HepG2 (cell line): Measurements from ENCODE around the gene ADGRB3. TPM values are rescaled to one million over a fixed set of nuclear protein-coding genes. Genes with fewer than 3 reads are reported as not detected.

Experiments used
- ATAC-seq: fragments of 200-7000 bp; cut with Tn5 transposase; 3 replicates; pipeline ENCODE4 v1.9.1; 2020; ENCODE audit warnings: mild to moderate bottlenecking, moderate library complexity
- BruUV-seq: library from RNA; stranded (reverse); fragments of 400-500 nt; replicated peaks from 2 replicates; lab custom pipeline; 2021; lab: Mats Ljungman, UMichigan
- CTCF ChIA-PET: fragments of 300-600 bp; formaldehyde crosslinking; extraction: SDS; loops from one replicate; lab custom pipeline; 2021; ENCODE audit warnings: low total read pairs, inconsistent platforms, low intra/inter-chr PET ratio; lab: Yijun Ruan, JAX
- POLR2A ChIA-PET: fragments of 350-600 bp; sonication (Branson Sonifier 250); formaldehyde crosslinking; loops from one replicate; lab custom pipeline; 2020; ENCODE audit warnings: antibody characterized with exemption, inconsistent platforms; lab: Yijun Ruan, JAX
- DNase-seq: peaks from one replicate; pipeline ENCODE4 v3.0.0-alpha.2; 2015; ENCODE audit warnings: low spot score
- FAIRE-seq: peaks from 3 replicates; lab custom pipeline; 2011; peaks lifted over from hg19 to GRCh38; lab: Jason Lieb, UNC
- H2AFZ ChIP-seq: one replicate; pipeline ENCODE4 v1.6.1; 2011; ENCODE audit warnings: low read length, inconsistent platforms
- H3K27ac ChIP-seq: fragments of 300-600 bp; 3 replicates; pipeline ENCODE4 v1.8.0; 2011; ENCODE audit warnings: mixed run types, mild to moderate bottlenecking, mixed read lengths, low read length, inconsistent platforms; ENCODE audit not compliant: insufficient read depth; ENCODE audit errors: extremely low read length
- H3K27me3 ChIP-seq, 2 experiments: fragments of 200-600 bp in 1 of 2; 2 replicates in 1 of 2; 3 replicates in 1 of 2; pipeline versions ENCODE4 v1.6.0 to v1.8.0; 2011; ENCODE audit warnings: low read length in 2 of 2, mild to moderate bottlenecking in 2 of 2, moderate library complexity in 2 of 2, inconsistent platforms in 1 of 2; ENCODE audit not compliant: insufficient read depth in 2 of 2, control insufficient read depth in 1 of 2
- H3K36me3 ChIP-seq, 2 experiments: fragments of 200-600 bp in 1 of 2; replicated peaks in 1 of 2; 2 replicates in 1 of 2; 3 replicates in 1 of 2; pipeline versions ENCODE4 v1.5.1 to v1.8.0; 2011; ENCODE audit warnings: low read length in 2 of 2, inconsistent platforms in 1 of 2; ENCODE audit not compliant: insufficient read depth in 2 of 2, control insufficient read depth in 1 of 2
- H3K4me1 ChIP-seq: 2 replicates; pipeline ENCODE4 v1.5.1; 2012; ENCODE audit warnings: low read length, inconsistent platforms; ENCODE audit not compliant: insufficient read depth
- H3K4me2 ChIP-seq: 2 replicates; pipeline ENCODE4 v1.6.0; 2011; ENCODE audit warnings: low read depth, low read length, inconsistent platforms
- H3K4me3 ChIP-seq, 3 experiments: fragments of 200-600 bp in 1 of 3; sonication (generic), shearing (Covaris generic) in 1 of 3; replicated peaks in 1 of 3; 2 replicates each; pipeline ENCODE4 v1.5.1; 2011 to 2016; ENCODE audit warnings: low read length in 3 of 3, inconsistent platforms in 2 of 3, low read depth in 2 of 3, mild to moderate bottlenecking in 2 of 3, control low read depth in 1 of 3, mixed read lengths in 1 of 3; ENCODE audit not compliant: insufficient read depth in 1 of 3
- H3K79me2 ChIP-seq: one replicate; pipeline ENCODE4 v1.6.1; 2011; ENCODE audit warnings: low read length, inconsistent platforms; ENCODE audit not compliant: insufficient read depth
- H3K9ac ChIP-seq: 2 replicates; pipeline ENCODE4 v1.6.0; 2011; ENCODE audit warnings: mild to moderate bottlenecking, low read depth, low read length, inconsistent platforms; ENCODE audit not compliant: insufficient read depth
- H3K9me3 ChIP-seq: 2 replicates; pipeline ENCODE4 v1.5.1; 2012; ENCODE audit warnings: mild to moderate bottlenecking, low read length
- H4K20me1 ChIP-seq: 2 replicates; pipeline ENCODE4 v1.6.0; 2011; ENCODE audit warnings: inconsistent platforms, mild to moderate bottlenecking, low read length, moderate library complexity; ENCODE audit not compliant: insufficient read depth
- ATF4 ChIP-seq, 2 experiments: fragments of 450-650 bp in 1 of 2; sonication (generic) in 1 of 2; formaldehyde crosslinking; IDR thresholded peaks; 2 replicates each; pipeline versions ENCODE4 v1.5.0 to v1.8.0; 2020 to 2022; ENCODE audit warnings: mild to moderate bottlenecking in 1 of 2, missing genetic modification reagents in 1 of 2
- HMG20A ChIP-seq: IDR thresholded peaks from 2 replicates; pipeline ENCODE4 v1.6.1; 2016; ENCODE audit warnings: borderline replicate concordance
- KAT2B ChIP-seq: fragments of 150-350 bp; IDR thresholded peaks from 2 replicates; pipeline ENCODE4 v1.6.1; 2014; ENCODE audit warnings: low read depth, low read length, borderline replicate concordance
- MAFG ChIP-seq: sonication (generic); formaldehyde crosslinking; IDR thresholded peaks from 2 replicates; pipeline ENCODE4 v1.5.1; 2020; ENCODE audit warnings: mild to moderate bottlenecking, missing genetic modification reagents
- MXD4 ChIP-seq: IDR thresholded peaks from 2 replicates; pipeline ENCODE4 v1.6.1; 2016; ENCODE audit warnings: mild to moderate bottlenecking, missing biosample characterization, missing genetic modification reagents
- PHF20 ChIP-seq: sonication (generic); formaldehyde crosslinking; IDR thresholded peaks from 2 replicates; pipeline ENCODE4 v1.5.0; 2020; ENCODE audit warnings: mild to moderate bottlenecking, missing genetic modification reagents
- RAD21 ChIP-seq: fragments of 450-650 bp; formaldehyde crosslinking; IDR thresholded peaks from 2 replicates; pipeline ENCODE4 v1.5.0; 2020; ENCODE audit warnings: mild to moderate bottlenecking
- SCMH1 ChIP-seq: sonication (generic); formaldehyde crosslinking; IDR thresholded peaks from 2 replicates; pipeline ENCODE4 v1.9.0; 2021; ENCODE audit warnings: missing genetic modification reagents, mild to moderate bottlenecking, borderline replicate concordance
- SNRNP70 ChIP-seq: fragments of 200-400 bp; formaldehyde crosslinking; IDR thresholded peaks from 2 replicates; pipeline ENCODE4 v1.6.1; 2017; ENCODE audit warnings: mild to moderate bottlenecking, low read depth, low read length, moderate library complexity
- TBX2 ChIP-seq: sonication (generic); formaldehyde crosslinking; IDR thresholded peaks from 2 replicates; pipeline ENCODE4 v1.5.0; 2020; ENCODE audit warnings: missing genetic modification reagents, mild to moderate bottlenecking, borderline replicate concordance
- TCF7 ChIP-seq: sonication (generic); IDR thresholded peaks from 2 replicates; pipeline ENCODE4 v1.6.1; 2016; ENCODE audit warnings: antibody characterized with exemption, low read depth
- YEATS2 ChIP-seq: sonication (generic); formaldehyde crosslinking; IDR thresholded peaks from 2 replicates; pipeline ENCODE4 v1.4.0; 2020; ENCODE audit warnings: missing genetic modification reagents, borderline replicate concordance
- ZBTB25 ChIP-seq: IDR thresholded peaks from 2 replicates; pipeline ENCODE4 v1.6.1; 2018; ENCODE audit warnings: missing genetic modification reagents
- ZNF263 ChIP-seq: sonication (generic); formaldehyde crosslinking; IDR thresholded peaks from 2 replicates; pipeline ENCODE4 v1.4.0; 2020; ENCODE audit warnings: missing genetic modification reagents
- ZNF678 ChIP-seq: sonication (generic); formaldehyde crosslinking; IDR thresholded peaks from 2 replicates; pipeline ENCODE4 v1.4.0; 2020; ENCODE audit warnings: mild to moderate bottlenecking, missing genetic modification reagents
- WGBS: methylation state at CpG from one replicate; pipeline ENCODE4 v1.1.6; 2017; ENCODE audit warnings: low lambda C conversion rate; 5-methylcytosine and 5-hydroxymethylcytosine counted together
- in situ Hi-C: cut with HindIII; loops from 2 replicates; pipeline ENCODE4 v1.10.0; 2017; ENCODE audit warnings: low pct_unique_long_range_greater_than_20kb; ENCODE audit not compliant: extremely low pct_ligation_motif_present
- intact Hi-C: fragments of 100-400 bp; cut with micrococcal nuclease; formaldehyde crosslinking; loops from one replicate; pipeline ENCODE4 v1.10.0; 2022; ENCODE audit not compliant: unreplicated experiment
- polyA plus RNA-seq, 8 experiments: library from polyadenylated mRNA; depleted of rRNA in 3 of 8; stranded (reverse) in 7 of 8; unstranded in 1 of 8; fragments of >200 nt; fragmentation: Illumina TruSeq in 4 of 8; extraction: Trizol in 4 of 8; gene quantifications; 2 replicates each; pipeline versions ENCODE4 v1.2.1 to v1.2.3, GENCODE V29; 2011 to 2016; ENCODE audit warnings: low read depth in 4 of 8, missing spikeins in 1 of 8, mixed read lengths in 1 of 8; ENCODE audit not compliant: insufficient read depth in 1 of 8
- total RNA-seq, 5 experiments: library from RNA; depleted of rRNA; stranded (reverse); fragments of >200 nt; fragmentation: Illumina TruSeq; extraction: Trizol; gene quantifications; 2 replicates each; pipeline ENCODE4 v1.2.3, GENCODE V29; 2016; ENCODE audit warnings: low read depth in 1 of 5

The ADGRB3 gene
- total and polyA plus RNA-seq, 2 of the 13 experiments (the other 11 are each of a cell fraction or from before 2014, with no cell fraction given) = not detected

- Histone ChIP-seq H3K27me3 (no peaks in the 10 kb centered on the region), H4K20me1 (no peaks in the 10 kb centered on the region), H3K36me3 (no peaks in the 10 kb centered on the region), H3K4me3 (no peak overlapping the region), H3K9ac (no peak overlapping the region), H3K4me2 (no peak overlapping the region), H3K27ac (no peak overlapping the region)
- ChIA-PET CTCF (no interaction called here), POLR2A (no interaction called here)
- no TSS peak for BruUV-seq
- in situ Hi-C loops (no loop called here), intact Hi-C loops (no loop called here)
- DNase-seq = no peak
- TF ChIP-seq PHF20 (CRISPR knock-in tag) (no peak), RAD21 (CRISPR knock-in tag) (no peak), YEATS2 (CRISPR knock-in tag) (no peak), ZBTB25 (CRISPR knock-in tag) (no peak), MXD4 (CRISPR knock-in tag) (no peak), TCF7 (no peak), SNRNP70 (no peak), SCMH1 (CRISPR knock-in tag) (no peak)
- TF ChIP-seq, all 625 proteins: peak for 0
- Histone ChIP-seq H2AFZ (no peak overlapping the region), H3K9me3 (no peaks in the 10 kb centered on the region), H3K4me1 (no peaks in the 10 kb centered on the region), H3K79me2 (no peaks in the 10 kb centered on the region)
- 38% methylated on average over 3 of the region's 3 CpGs for WGBS
- ATAC-seq = no peak
- FAIRE-seq = no peak
Measured at GRCh38 chr6:69398311-69398710, 763.2 kb downstream of the ADGRB3 start.

- DNase-seq = no peak
- H3K36me3 ChIP-seq = no peaks in the 10 kb centered on the region
- no peaks in the 10 kb centered on the region for H3K79me2 ChIP-seq
- no peaks in the 10 kb centered on the region for H3K9me3 ChIP-seq
- BruUV-seq = no TSS peak
- POLR2A ChIA-PET = no interaction called here
- ATAC-seq = no peak
- no peak overlapping the region for H3K9ac ChIP-seq
- no peaks in the 10 kb centered on the region for H3K27me3 ChIP-seq
- H3K27ac ChIP-seq = no peak overlapping the region
- FAIRE-seq = no peak
- no peaks in the 10 kb centered on the region for H3K4me1 ChIP-seq
- no peak overlapping the region for H3K4me3 ChIP-seq
- WGBS = no CpG with 5 or more reads among the region's 2 CpGs
- intact Hi-C loops (no loop called here), in situ Hi-C loops (no loop called here)
- no peak overlapping the region for H3K4me2 ChIP-seq
- CTCF ChIA-PET = no interaction called here
- TF ChIP-seq HMG20A (no peak), TBX2 (CRISPR knock-in tag) (no peak), ZNF263 (CRISPR knock-in tag) (no peak), MAFG (CRISPR knock-in tag) (no peak), ATF4 (CRISPR knock-in tag; IDR thresholded peaks at IDR 0.05) (no peak), KAT2B (no peak), ZNF678 (CRISPR knock-in tag) (no peak)
- TF ChIP-seq, all 625 proteins: peak for 0
- Histone ChIP-seq H4K20me1 (no peaks in the 10 kb centered on the region), H2AFZ (no peak overlapping the region)
Measured at GRCh38 chr6:69398729-69399128, 763.6 kb downstream of the ADGRB3 start.
